BJ (cell line): ENCODE data around the gene SUPT20HL2. TPM values are rescaled to one million over a fixed set of nuclear protein-coding genes. Genes with fewer than 3 reads are reported as not detected.

Source experiments
- CTCF ChIA-PET: fragments of 350-600 bp; formaldehyde crosslinking; extraction: SDS; loops from one replicate; lab custom pipeline; 2021; ENCODE audit warnings: antibody characterized with exemption, inconsistent platforms; lab: Yijun Ruan, JAX
- POLR2A ChIA-PET: fragments of 300-600 bp; sonication (Branson Sonifier 250); formaldehyde crosslinking; extraction: SDS; loops from one replicate; lab custom pipeline; 2021; ENCODE audit warnings: antibody characterized with exemption; lab: Charles Lee
- DNase-seq: peaks from one replicate; pipeline ENCODE4 v3.0.0-alpha.2; 2011; ENCODE audit warnings: low read depth
- H3K27me3 ChIP-seq: 2 replicates; pipeline ENCODE4 v1.6.0; 2011; ENCODE audit warnings: low read length; ENCODE audit not compliant: control insufficient read depth, insufficient read depth
- H3K36me3 ChIP-seq: 2 replicates; pipeline ENCODE4 v1.5.1; 2011; ENCODE audit warnings: low read length; ENCODE audit not compliant: control insufficient read depth, insufficient read depth
- H3K4me3 ChIP-seq: 2 replicates; pipeline ENCODE4 v1.5.1; 2011; ENCODE audit warnings: low read depth, mild to moderate bottlenecking, control low read depth, low read length
- CTCF ChIP-seq: IDR thresholded peaks from 2 replicates; pipeline ENCODE4 v1.5.1; 2011; ENCODE audit warnings: low read depth, mild to moderate bottlenecking, control low read depth, inconsistent platforms, low read length, moderate library complexity; ENCODE audit not compliant: insufficient read depth
- polyA plus RNA-seq: library from polyadenylated mRNA; depleted of rRNA; stranded (reverse); fragments of >200 nt; gene quantifications from 2 replicates; pipeline ENCODE4 v1.2.3, GENCODE V29; 2011; rRNA removed

SUPT20HL2 gene
- polyA plus RNA-seq, 1 experiment = not detected

- POLR2A ChIA-PET = no interaction called here
Measured at GRCh38 chrX:24266996-24267395, 46.9 kb downstream of the SUPT20HL2 start.

DNA sequence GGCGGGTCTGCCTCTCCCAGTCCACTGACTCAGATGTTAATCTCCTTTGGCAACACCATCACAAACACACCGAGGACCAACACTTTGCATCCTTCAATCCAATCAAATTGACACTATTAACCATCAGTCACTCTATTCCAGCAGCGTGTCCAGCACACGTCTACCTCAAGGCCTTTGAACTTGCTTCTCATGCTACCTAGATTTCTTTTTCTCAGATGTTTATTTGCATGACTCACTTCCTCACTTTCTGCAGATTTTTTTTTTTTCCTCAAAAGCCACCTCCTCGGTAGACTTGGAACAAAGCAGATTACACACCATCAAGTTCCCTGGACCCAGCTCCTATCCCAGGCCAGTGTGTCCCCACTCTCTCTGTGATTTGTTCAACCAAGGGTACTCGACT, 49.5 kb downstream of the SUPT20HL2 start:
- DNase-seq = no peak
- ChIA-PET CTCF (no interaction called here), POLR2A (no interaction called here)
- H3K36me3 ChIP-seq = no peaks in the 10 kb centered on the region
- H3K4me3 ChIP-seq = no peak overlapping the region
- TF ChIP-seq CTCF = no peak
- H3K27me3 ChIP-seq = no peaks in the 10 kb centered on the region

More at GRCh38 chrX:24266996-24267395, 46.9 kb downstream of the SUPT20HL2 start:
- Histone ChIP-seq H3K36me3 (no peaks in the 10 kb centered on the region), H3K4me3 (no peak overlapping the region), H3K27me3 (no peaks in the 10 kb centered on the region)
- no peak for DNase-seq
- TF ChIP-seq CTCF = no peak
- CTCF ChIA-PET = no interaction called here

DNA sequence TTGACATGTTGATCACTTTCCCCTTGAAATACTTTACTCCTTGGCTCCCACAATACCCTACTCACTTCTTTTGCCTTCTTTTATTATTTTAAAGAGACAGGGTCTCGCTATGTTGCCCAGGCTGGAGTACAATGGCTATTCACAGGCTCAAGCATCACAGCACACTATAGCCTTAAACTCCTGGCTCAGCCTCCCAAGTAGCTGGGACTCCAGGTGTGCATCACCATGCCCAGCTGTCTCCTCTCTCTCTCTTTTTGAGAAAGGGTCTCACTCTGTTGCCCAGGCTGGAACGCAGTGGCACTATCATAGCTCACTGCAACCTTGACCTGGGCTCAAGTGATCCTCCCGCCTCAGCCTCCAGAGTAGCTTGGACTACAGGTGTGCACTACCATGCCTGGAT, 51.6 kb downstream of the SUPT20HL2 start:
- Histone ChIP-seq H3K36me3 (no peaks in the 10 kb centered on the region), H3K4me3 (no peak overlapping the region), H3K27me3 (no peaks in the 10 kb centered on the region)
- CTCF ChIA-PET = no interaction called here
- TF ChIP-seq CTCF = no peak
- no peak for DNase-seq
- POLR2A ChIA-PET = no interaction called here

Other genes with a start within 250 kb of the SUPT20HL2 start
- gene ZFX, start 164.3 kb downstream of the SUPT20HL2 start, polyA plus RNA-seq = 12.5 and 21.8 TPM in 2 replicates
- not detected in 2 replicates for gene SUPT20HL1, start 46.6 kb upstream of the SUPT20HL2 start, polyA plus RNA-seq
- gene PDK3, start 151.2 kb upstream of the SUPT20HL2 start, polyA plus RNA-seq = 2.4 and 5.3 TPM in 2 replicates